Fibroblast of mammary gland (primary cell): ENCODE results near the gene IL19.
A peak's percentile ranks its signal among the peaks of the same experiment; 100 is the strongest.
"Not testable (repeated sequence)": the region's sequence is repeated elsewhere in the genome, so short reads cannot be mapped to it uniquely, and the experiment has no call there.

Source experiments
- DNase-seq: peaks from one replicate; pipeline ENCODE4 v3.0.0-alpha.2; 2010; ENCODE audit warnings: low read depth
- H3K4me3 ChIP-seq: 2 replicates; pipeline ENCODE4 v1.5.1; 2011; ENCODE audit warnings: low read depth, mild to moderate bottlenecking, low read length, moderate library complexity; ENCODE audit not compliant: control insufficient read depth
- CTCF ChIP-seq: conservative IDR thresholded peaks from 2 replicates; pipeline ENCODE4 v1.5.1; 2011; ENCODE audit warnings: low read depth, low read length, inconsistent platforms; ENCODE audit not compliant: control insufficient read depth, insufficient read depth

The IL19 gene

GRCh38 chr1:206851341-206852010 is 80.9 kb downstream of the IL19 start:
- H3K4me3 ChIP-seq, result no peak overlapping the region
- TF ChIP-seq CTCF, result no peak
- DNase-seq, result peak; percentile 85

GRCh38 chr1:206852662-206853061 is 82.1 kb downstream of the IL19 start:
- DNase-seq, H3K4me3 ChIP-seq: not testable (repeated sequence)

GRCh38 chr1:206853696-206854095 is 83.1 kb downstream of the IL19 start:
- not testable (repeated sequence) for DNase-seq, H3K4me3 ChIP-seq

- TF ChIP-seq CTCF, result no peak
- no peak for DNase-seq
- no peak overlapping the region for H3K4me3 ChIP-seq
Measured at GRCh38 chr1:206854401-206855129, 84.0 kb downstream of the IL19 start.

- no peak overlapping the region for H3K4me3 ChIP-seq
- no peak for DNase-seq
- TF ChIP-seq CTCF, result no peak
Measured at GRCh38 chr1:206855859-206856258, 85.3 kb downstream of the IL19 start.

- DNase-seq, result no peak
- TF ChIP-seq CTCF, result peak; percentile 39
Measured at GRCh38 chr1:206856674-206857464, 86.3 kb downstream of the IL19 start.

GRCh38 chr1:206859082-206859521 is 88.5 kb downstream of the IL19 start:
- H3K4me3 ChIP-seq, result no peak overlapping the region
- no peak for TF ChIP-seq CTCF
- no peak for DNase-seq

More at GRCh38 chr1:206856674-206857464, 86.3 kb downstream of the IL19 start:
- H3K4me3 ChIP-seq, result no peak overlapping the region
